Panc1 (cell line): ENCODE data around the gene NUP50. TPM values are rescaled to one million over a fixed set of nuclear protein-coding genes. Genes with fewer than 3 reads are reported as not detected.

Source experiments
- ATAC-seq: fragments of 200-7000 bp; cut with Tn5 transposase; 2 replicates; pipeline ENCODE4 v1.9.1; 2020; ENCODE audit warnings: mild to moderate bottlenecking, moderate library complexity
- BruUV-seq: library from RNA; stranded (reverse); fragments of 400-500 nt; replicated peaks from 2 replicates; lab custom pipeline; 2021; lab: Mats Ljungman, UMichigan
- CTCF ChIA-PET: fragments of 300-600 bp; sonication (Branson Sonifier 250); formaldehyde crosslinking; loops from one replicate; lab custom pipeline; 2022; ENCODE audit warnings: antibody characterized with exemption; lab: Charles Lee
- POLR2A ChIA-PET: fragments of 300-600 bp; sonication (Branson Sonifier 250); formaldehyde crosslinking; loops from one replicate; lab custom pipeline; 2022; ENCODE audit warnings: antibody characterized with exemption; lab: Charles Lee
- DNase-seq: peaks from one replicate; pipeline ENCODE4 v3.0.0-alpha.2; 2010; ENCODE audit warnings: low read depth, low spot score
- H3K27ac ChIP-seq: 2 replicates; pipeline ENCODE4 v1.5.1; 2011; ENCODE audit warnings: mild to moderate bottlenecking, low read length, inconsistent platforms
- H3K27me3 ChIP-seq: fragments of 200-500 bp; sonication (Bioruptor generic); 2 replicates; pipeline ENCODE4 v1.6.0; 2014; ENCODE audit warnings: low read length, inconsistent platforms; ENCODE audit not compliant: control insufficient read depth, insufficient read depth
- H3K36me3 ChIP-seq: fragments of 200-500 bp; sonication (Bioruptor generic); 2 replicates; pipeline ENCODE4 v1.5.1; 2014; ENCODE audit warnings: inconsistent platforms, mild to moderate bottlenecking, low read length, moderate library complexity; ENCODE audit not compliant: control insufficient read depth, insufficient read depth
- H3K4me1 ChIP-seq: 2 replicates; pipeline ENCODE4 v1.5.1; 2011; ENCODE audit warnings: inconsistent platforms, mild to moderate bottlenecking, low read length, moderate library complexity; ENCODE audit not compliant: control insufficient read depth, insufficient read depth
- H3K4me3 ChIP-seq, 2 experiments: 2 replicates each; pipeline ENCODE4 v1.5.1; 2011 to 2012; ENCODE audit warnings: low read depth in 2 of 2, low read length in 2 of 2, mild to moderate bottlenecking in 2 of 2, inconsistent platforms in 1 of 2, moderate library complexity in 1 of 2
- H3K9me3 ChIP-seq: fragments of 200-500 bp; sonication (Bioruptor generic); 2 replicates; pipeline ENCODE4 v1.5.1; 2014; ENCODE audit warnings: low read depth, mild to moderate bottlenecking, inconsistent platforms, low read length, moderate library complexity; ENCODE audit not compliant: control insufficient read depth, insufficient read depth
- POLR2AphosphoS5 ChIP-seq: IDR thresholded peaks from 2 replicates; pipeline ENCODE4 v1.6.1; 2012; ENCODE audit warnings: mild to moderate bottlenecking, low read depth, low read length, moderate library complexity
- SIN3A ChIP-seq: IDR thresholded peaks from 2 replicates; pipeline ENCODE4 v1.6.1; 2012; ENCODE audit warnings: low read depth, mild to moderate bottlenecking, low read length, moderate library complexity, borderline replicate concordance; ENCODE audit not compliant: insufficient read depth
- TCF7L2 ChIP-seq: IDR thresholded peaks from 2 replicates; pipeline ENCODE4 v1.6.1; 2011; ENCODE audit warnings: mild to moderate bottlenecking, low read depth, low read length, inconsistent platforms
- in situ Hi-C: cut with HindIII; loops from 2 replicates; pipeline ENCODE4 v1.10.0; 2016; ENCODE audit warnings: low sequenced_read_pairs, low pct_unique_long_range_greater_than_20kb
- intact Hi-C: fragments of 100-400 bp; cut with micrococcal nuclease; formaldehyde crosslinking; loops from one replicate; pipeline ENCODE4 v1.10.0; 2022; ENCODE audit not compliant: unreplicated experiment
- total RNA-seq: library from RNA; stranded (reverse); gene quantifications from one replicate; pipeline ENCODE4 v1.2.1, GENCODE V29; 2021; ENCODE audit not compliant: unreplicated experiment
- TF ChIP-seq, protein P1 (sequence below): fragments of 450-650 bp; IDR thresholded peaks from 2 replicates; pipeline ENCODE4 v1.5.1; 2017; ENCODE audit warnings: mild to moderate bottlenecking
- TF ChIP-seq, protein P2 (sequence below), 2 experiments: IDR thresholded peaks; 2 replicates each; pipeline ENCODE4 v1.6.1; 2011 to 2012; ENCODE audit warnings: low read depth in 2 of 2, control low read depth in 1 of 2, low read length in 1 of 2, mild to moderate bottlenecking in 1 of 2, moderate library complexity in 1 of 2; ENCODE audit not compliant: insufficient read depth in 1 of 2

Gene NUP50
- total RNA-seq, 1 experiment from 2014 or later: 52.1 TPM

DNA sequence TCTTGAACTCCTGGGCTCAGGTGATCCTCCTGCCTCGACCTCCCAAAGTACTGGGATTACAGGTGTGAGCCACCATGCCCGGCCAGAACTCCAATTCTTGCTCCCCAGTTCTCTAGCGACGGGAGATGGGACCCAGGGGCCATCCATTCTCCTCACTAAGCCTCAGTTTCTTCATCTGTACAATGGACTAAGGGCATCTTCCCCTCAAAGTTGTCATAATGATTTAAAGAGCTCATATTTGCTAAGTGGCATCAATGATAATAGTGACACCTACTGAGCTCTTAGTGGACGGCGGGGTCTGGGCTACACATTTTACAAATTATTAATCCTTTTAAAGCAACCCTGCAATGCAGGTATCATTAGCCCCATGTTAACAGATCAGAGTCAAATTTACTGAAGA lies 42.5 kb downstream of the NUP50 start:
- TF ChIP-seq SIN3A (no peak), POLR2AphosphoS5 (no peak), TCF7L2 (no peak)
- TF ChIP-seq, protein P1, sequence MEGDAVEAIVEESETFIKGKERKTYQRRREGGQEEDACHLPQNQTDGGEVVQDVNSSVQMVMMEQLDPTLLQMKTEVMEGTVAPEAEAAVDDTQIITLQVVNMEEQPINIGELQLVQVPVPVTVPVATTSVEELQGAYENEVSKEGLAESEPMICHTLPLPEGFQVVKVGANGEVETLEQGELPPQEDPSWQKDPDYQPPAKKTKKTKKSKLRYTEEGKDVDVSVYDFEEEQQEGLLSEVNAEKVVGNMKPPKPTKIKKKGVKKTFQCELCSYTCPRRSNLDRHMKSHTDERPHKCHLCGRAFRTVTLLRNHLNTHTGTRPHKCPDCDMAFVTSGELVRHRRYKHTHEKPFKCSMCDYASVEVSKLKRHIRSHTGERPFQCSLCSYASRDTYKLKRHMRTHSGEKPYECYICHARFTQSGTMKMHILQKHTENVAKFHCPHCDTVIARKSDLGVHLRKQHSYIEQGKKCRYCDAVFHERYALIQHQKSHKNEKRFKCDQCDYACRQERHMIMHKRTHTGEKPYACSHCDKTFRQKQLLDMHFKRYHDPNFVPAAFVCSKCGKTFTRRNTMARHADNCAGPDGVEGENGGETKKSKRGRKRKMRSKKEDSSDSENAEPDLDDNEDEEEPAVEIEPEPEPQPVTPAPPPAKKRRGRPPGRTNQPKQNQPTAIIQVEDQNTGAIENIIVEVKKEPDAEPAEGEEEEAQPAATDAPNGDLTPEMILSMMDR: no peak
- TF ChIP-seq, protein P2, sequence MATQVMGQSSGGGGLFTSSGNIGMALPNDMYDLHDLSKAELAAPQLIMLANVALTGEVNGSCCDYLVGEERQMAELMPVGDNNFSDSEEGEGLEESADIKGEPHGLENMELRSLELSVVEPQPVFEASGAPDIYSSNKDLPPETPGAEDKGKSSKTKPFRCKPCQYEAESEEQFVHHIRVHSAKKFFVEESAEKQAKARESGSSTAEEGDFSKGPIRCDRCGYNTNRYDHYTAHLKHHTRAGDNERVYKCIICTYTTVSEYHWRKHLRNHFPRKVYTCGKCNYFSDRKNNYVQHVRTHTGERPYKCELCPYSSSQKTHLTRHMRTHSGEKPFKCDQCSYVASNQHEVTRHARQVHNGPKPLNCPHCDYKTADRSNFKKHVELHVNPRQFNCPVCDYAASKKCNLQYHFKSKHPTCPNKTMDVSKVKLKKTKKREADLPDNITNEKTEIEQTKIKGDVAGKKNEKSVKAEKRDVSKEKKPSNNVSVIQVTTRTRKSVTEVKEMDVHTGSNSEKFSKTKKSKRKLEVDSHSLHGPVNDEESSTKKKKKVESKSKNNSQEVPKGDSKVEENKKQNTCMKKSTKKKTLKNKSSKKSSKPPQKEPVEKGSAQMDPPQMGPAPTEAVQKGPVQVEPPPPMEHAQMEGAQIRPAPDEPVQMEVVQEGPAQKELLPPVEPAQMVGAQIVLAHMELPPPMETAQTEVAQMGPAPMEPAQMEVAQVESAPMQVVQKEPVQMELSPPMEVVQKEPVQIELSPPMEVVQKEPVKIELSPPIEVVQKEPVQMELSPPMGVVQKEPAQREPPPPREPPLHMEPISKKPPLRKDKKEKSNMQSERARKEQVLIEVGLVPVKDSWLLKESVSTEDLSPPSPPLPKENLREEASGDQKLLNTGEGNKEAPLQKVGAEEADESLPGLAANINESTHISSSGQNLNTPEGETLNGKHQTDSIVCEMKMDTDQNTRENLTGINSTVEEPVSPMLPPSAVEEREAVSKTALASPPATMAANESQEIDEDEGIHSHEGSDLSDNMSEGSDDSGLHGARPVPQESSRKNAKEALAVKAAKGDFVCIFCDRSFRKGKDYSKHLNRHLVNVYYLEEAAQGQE (IDR thresholded peaks at IDR 0.05; ENCODE audit: insufficient read depth in 1 of 2, low read depth in 2 of 2, low read length in 1 of 2): no peak
- no peak overlapping the region for H3K4me3 ChIP-seq
- peaks cover 9% of the 10 kb centered on the region for H3K4me1 ChIP-seq
- DNase-seq (no peak), ATAC-seq (no peak)
- no peaks in the 10 kb centered on the region for H3K9me3 ChIP-seq
- no peaks in the 10 kb centered on the region for H3K36me3 ChIP-seq
- ChIA-PET CTCF (interaction anchor here (0.6 to 1.0 kb wide), 2 partner anchors 385 to 795 kb away, joined by 3 read pairs; no protein-coding TSS in a partner anchor), POLR2A (no interaction called here)
- no TSS peak for BruUV-seq
- H3K27me3 ChIP-seq: no peaks in the 10 kb centered on the region
- in situ Hi-C loops: no loop called here
- intact Hi-C loops: no loop called here
- no peak overlapping the region for H3K27ac ChIP-seq

DNA sequence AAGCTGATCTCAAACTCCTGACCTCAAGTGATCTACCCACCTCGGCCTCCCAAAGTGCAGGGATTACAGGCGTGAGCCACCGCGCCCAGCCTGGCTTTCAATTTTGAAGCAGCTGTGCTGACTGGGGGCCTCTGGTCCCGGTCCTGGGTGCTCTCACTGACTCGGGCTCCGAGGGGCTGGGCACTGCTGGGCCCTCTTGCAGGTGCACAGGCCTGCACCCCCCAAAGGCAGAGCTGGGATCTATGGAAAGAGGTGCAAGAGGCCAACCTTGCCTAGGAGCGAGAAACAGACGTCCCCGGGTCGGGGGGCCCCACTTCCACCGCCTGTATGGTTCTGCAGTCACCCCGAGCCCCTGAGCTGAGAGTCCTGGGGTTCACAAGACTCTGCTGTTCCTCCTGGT lies 43.8 kb downstream of the NUP50 start:
- BruUV-seq: no TSS peak
- CTCF ChIA-PET: no interaction called here
- no peak for TF ChIP-seq TCF7L2
- no peak for TF ChIP-seq POLR2AphosphoS5
- no peak for TF ChIP-seq SIN3A
- TF ChIP-seq, protein P1: no peak
- TF ChIP-seq, protein P2 (IDR thresholded peaks at IDR 0.05; ENCODE audit: insufficient read depth in 1 of 2, low read depth in 2 of 2, low read length in 1 of 2): no peak
- no peak for ATAC-seq
- H3K9me3 ChIP-seq: no peaks in the 10 kb centered on the region
- no peaks in the 10 kb centered on the region for H3K27me3 ChIP-seq
- no peaks in the 10 kb centered on the region; the same call in 1 of the 2 replicates for H3K4me1 ChIP-seq
- POLR2A ChIA-PET: no interaction called here
- no peak for DNase-seq
- H3K4me3 ChIP-seq: no peak overlapping the region
- intact Hi-C loops (no loop called here), in situ Hi-C loops (no loop called here)
- no peak overlapping the region for H3K27ac ChIP-seq
- H3K36me3 ChIP-seq: no peaks in the 10 kb centered on the region
